Stomach (tissue), 9 donors: ENCODE results near the gene TRAK1. TPM values are rescaled to one million over a fixed set of nuclear protein-coding genes. Genes with fewer than 3 reads are reported as not detected.

ENCODE experiments used
- DNase-seq, 2 donors: peaks; one replicate each; pipeline versions ENCODE4 v3.0.0 to v3.0.0-alpha.2; 2013 to 2019
- H3K27ac ChIP-seq, 5 donors: fragments of 200-600 bp in 4 of 5; sonication (generic) in 4 of 5; one replicate each; pipeline ENCODE4 v1.5.1; 2013 to 2019; ENCODE audit warnings: mild to moderate bottlenecking in 1 of 5, moderate library complexity in 1 of 5
- H3K27me3 ChIP-seq, 3 donors: fragments of 200-600 bp; sonication (generic); one replicate each; pipeline ENCODE4 v1.5.1; 2017 to 2019; ENCODE audit warnings: mixed run types in 1 of 3
- H3K36me3 ChIP-seq, 4 donors: fragments of 200-600 bp; sonication (generic); 1 replicate in 3 of 4; 2 replicates in 1 of 4; pipeline ENCODE4 v1.5.1; 2016 to 2019
- H3K4me1 ChIP-seq, 4 donors: fragments of 200-600 bp; sonication (generic); one replicate each; pipeline ENCODE4 v1.5.1; 2016 to 2019
- H3K4me3 ChIP-seq, 4 donors: fragments of 200-600 bp; sonication (generic) in 3 of 4; one replicate each; pipeline ENCODE4 v1.5.1; 2016 to 2019; ENCODE audit warnings: mild to moderate bottlenecking in 1 of 4
- H3K9me3 ChIP-seq, 4 donors: fragments of 200-600 bp; sonication (generic); one replicate each; pipeline ENCODE4 v1.5.1; 2016 to 2019
- EP300 ChIP-seq: sonication (generic); formaldehyde crosslinking; IDR thresholded peaks from one replicate; pipeline ENCODE4 v1.6.1; 2017; ENCODE audit warnings: antibody characterized with exemption
- POLR2A ChIP-seq, 4 donors: fragments of 450-650 bp; IDR thresholded peaks; one replicate each; pipeline ENCODE4 v1.6.1; 2016; ENCODE audit warnings: antibody characterized with exemption in 4 of 4, control low read depth in 2 of 4, mild to moderate bottlenecking in 1 of 4, moderate library complexity in 1 of 4
- POLR2AphosphoS5 ChIP-seq, 3 donors: sonication (generic); formaldehyde crosslinking; IDR thresholded peaks; one replicate each; pipeline ENCODE4 v1.6.1; 2016; ENCODE audit warnings: antibody characterized with exemption in 3 of 3
- WGBS, 5 donors: extraction: QIAGEN DNeasy Blood & Tissue Kit in 3 of 5; methylation state at CpG; one replicate each; pipeline versions ENCODE4 v1.1.5 to v1.1.7; 2013 to 2018; 5-methylcytosine and 5-hydroxymethylcytosine counted together
- intact Hi-C: fragments of 100-400 bp; cut with DNase I; formaldehyde crosslinking; loops from one replicate; pipeline ENCODE4 v1.15.1; 2023; ENCODE audit warnings: low total_unique reads
- polyA plus RNA-seq, 3 donors: library from polyadenylated mRNA; stranded (reverse); fragments of 200-250 nt; gene quantifications; one replicate each; pipeline ENCODE4 v1.2.3, GENCODE V29; 2013
- total RNA-seq, 5 donors: library from RNA; depleted of rRNA; stranded (reverse); fragments of >200 nt; gene quantifications; one replicate each; pipeline versions ENCODE4 v1.1.0 to v1.2.3, GENCODE V29; 2014 to 2016
- TF ChIP-seq, protein P1 (sequence below), 7 experiments: fragments of 450-650 bp in 4 of 7; fragments of 200-600 bp in 3 of 7; sonication (generic) in 3 of 7; IDR thresholded peaks; one replicate each; pipeline ENCODE4 v1.5.1; 2016 to 2019; ENCODE audit warnings: antibody characterized with exemption in 7 of 7, control low read depth in 2 of 7, mild to moderate bottlenecking in 1 of 7
- donor health status: healthy with polysubstance abuse.
- donor health status: Bipolar disorder and iron deficiency.
- donor health status: healthy.

The TRAK1 gene
- total and polyA plus RNA-seq, 8 donors: 17.2 to 328 (median 86.0) TPM

DNA sequence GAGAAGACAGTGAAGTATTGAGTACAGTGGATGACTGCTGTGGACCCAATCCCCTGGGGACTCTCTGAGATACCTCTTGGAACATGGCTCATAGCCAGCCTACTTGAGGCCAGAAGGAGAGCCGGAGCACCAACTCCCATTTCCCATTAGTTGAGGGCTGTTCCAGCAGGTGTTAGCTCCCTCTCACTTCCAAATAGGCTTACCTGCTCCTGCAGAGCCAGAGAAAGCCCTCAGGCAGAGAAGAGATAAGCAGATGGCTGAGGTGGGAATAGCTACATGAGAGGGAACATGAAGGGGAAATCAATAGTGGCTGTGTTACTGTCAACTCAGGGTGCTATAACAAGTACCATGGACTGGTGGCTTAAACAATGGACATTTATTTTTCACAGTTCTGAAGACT, 179.4 kb downstream of the TRAK1 start:
- Histone ChIP-seq H3K27ac (no peak overlapping the region), H3K27me3 (peaks cover 4 to 53% (median 11%) of the 10 kb centered on the region in 3 donors), H3K9me3 (peaks cover 0 to 16% (median 0%) of the 10 kb centered on the region in 4 donors), H3K4me3 (no peak overlapping the region), H3K36me3 (no peaks in the 10 kb centered on the region), H3K4me1 (peaks cover 0 to 5% (median 0%) of the 10 kb centered on the region in 4 donors)
- DNase-seq: no peak
- intact Hi-C loops: no loop called here
- 49 to 67% (median 60%) methylated on average over 1 of the region's 1 CpG for WGBS, 5 donors
- TF ChIP-seq POLR2AphosphoS5 (IDR thresholded peaks at IDR 0.05) (no peak), EP300 (no peak), POLR2A (IDR thresholded peaks at IDR 0.05) (no peak)

DNA sequence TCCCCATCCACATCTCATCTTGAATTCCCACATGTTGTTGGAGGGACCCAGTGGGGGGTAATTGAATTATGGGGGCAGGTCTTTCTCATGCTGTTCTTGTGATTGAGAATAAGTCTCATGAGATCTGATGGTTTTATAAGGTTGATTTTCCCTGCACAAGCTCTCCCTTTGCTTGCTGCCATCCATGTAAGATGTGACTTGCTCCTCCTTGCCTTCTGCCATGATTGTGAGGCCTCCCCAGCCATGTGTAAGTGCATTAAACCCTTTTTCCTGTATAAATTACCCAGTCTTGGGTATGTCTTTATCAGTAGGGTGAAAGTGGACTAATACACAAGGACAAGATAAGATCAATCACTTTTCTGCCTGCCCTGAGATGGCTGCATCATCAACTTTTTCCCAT, 180.6 kb downstream of the TRAK1 start:
- H3K36me3 ChIP-seq: no peaks in the 10 kb centered on the region
- intact Hi-C loops: no loop called here
- no peak for DNase-seq
- H3K27ac ChIP-seq: no peak overlapping the region
- H3K4me3 ChIP-seq: no peak overlapping the region
- H3K4me1 ChIP-seq: no peaks in the 10 kb centered on the region
- TF ChIP-seq POLR2AphosphoS5 (IDR thresholded peaks at IDR 0.05) (no peak), EP300 (no peak), POLR2A (IDR thresholded peaks at IDR 0.05) (no peak)
- TF ChIP-seq, protein P1, sequence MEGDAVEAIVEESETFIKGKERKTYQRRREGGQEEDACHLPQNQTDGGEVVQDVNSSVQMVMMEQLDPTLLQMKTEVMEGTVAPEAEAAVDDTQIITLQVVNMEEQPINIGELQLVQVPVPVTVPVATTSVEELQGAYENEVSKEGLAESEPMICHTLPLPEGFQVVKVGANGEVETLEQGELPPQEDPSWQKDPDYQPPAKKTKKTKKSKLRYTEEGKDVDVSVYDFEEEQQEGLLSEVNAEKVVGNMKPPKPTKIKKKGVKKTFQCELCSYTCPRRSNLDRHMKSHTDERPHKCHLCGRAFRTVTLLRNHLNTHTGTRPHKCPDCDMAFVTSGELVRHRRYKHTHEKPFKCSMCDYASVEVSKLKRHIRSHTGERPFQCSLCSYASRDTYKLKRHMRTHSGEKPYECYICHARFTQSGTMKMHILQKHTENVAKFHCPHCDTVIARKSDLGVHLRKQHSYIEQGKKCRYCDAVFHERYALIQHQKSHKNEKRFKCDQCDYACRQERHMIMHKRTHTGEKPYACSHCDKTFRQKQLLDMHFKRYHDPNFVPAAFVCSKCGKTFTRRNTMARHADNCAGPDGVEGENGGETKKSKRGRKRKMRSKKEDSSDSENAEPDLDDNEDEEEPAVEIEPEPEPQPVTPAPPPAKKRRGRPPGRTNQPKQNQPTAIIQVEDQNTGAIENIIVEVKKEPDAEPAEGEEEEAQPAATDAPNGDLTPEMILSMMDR (IDR thresholded peaks at IDR 0.05): no peak
- peaks cover 0 to 16% (median 0%) of the 10 kb centered on the region in 4 donors for H3K9me3 ChIP-seq
- peaks cover 0 to 40% (median 4%) of the 10 kb centered on the region in 3 donors for H3K27me3 ChIP-seq

- 37 to 53% (median 45%) methylated on average over 2 of the region's 2 CpGs for WGBS, 5 donors
- H3K27ac ChIP-seq: no peak overlapping the region
- no peak for DNase-seq
- peaks cover 0 to 7% (median 0%) of the 10 kb centered on the region in 4 donors for H3K4me1 ChIP-seq
- TF ChIP-seq POLR2AphosphoS5 (IDR thresholded peaks at IDR 0.05) (no peak), EP300 (no peak), POLR2A (IDR thresholded peaks at IDR 0.05) (no peak)
- TF ChIP-seq, protein P1 (IDR thresholded peaks at IDR 0.05): no peak
- H3K36me3 ChIP-seq: no peaks in the 10 kb centered on the region
- H3K4me3 ChIP-seq: no peak overlapping the region
- H3K27me3 ChIP-seq: peaks cover 0 to 25% (median 4%) of the 10 kb centered on the region in 3 donors
- H3K9me3 ChIP-seq: peaks cover 0 to 16% (median 0%) of the 10 kb centered on the region in 4 donors
- intact Hi-C loops: no loop called here
These were observed 182.2 kb downstream of the TRAK1 start for GRCh38 chr3:42273361-42273760.

DNA sequence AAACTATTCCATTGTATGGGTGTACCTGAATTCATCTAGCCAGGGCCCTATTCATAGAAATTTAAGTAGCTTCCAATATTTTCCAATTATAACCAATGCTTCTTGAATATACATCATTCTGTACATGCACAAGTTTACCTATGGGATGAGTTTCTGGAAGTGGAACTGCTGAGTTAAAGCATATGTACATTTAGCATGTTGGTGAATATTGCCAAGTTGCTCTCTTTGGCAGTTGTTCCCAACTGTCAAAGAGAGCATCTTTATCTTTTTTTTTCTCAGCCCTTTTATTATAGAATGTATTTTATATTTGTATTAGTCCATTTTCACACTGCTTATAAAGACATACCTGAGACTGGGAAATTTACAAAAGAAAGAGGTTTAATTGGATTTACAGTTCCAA, 183.1 kb downstream of the TRAK1 start:
- Histone ChIP-seq H3K4me3 (no peak overlapping the region), H3K27me3 (peaks cover 0 to 16% (median 4%) of the 10 kb centered on the region in 3 donors), H3K4me1 (peaks cover 0 to 7% (median 0%) of the 10 kb centered on the region in 4 donors), H3K9me3 (peaks cover 0 to 16% (median 0%) of the 10 kb centered on the region in 4 donors), H3K36me3 (no peaks in the 10 kb centered on the region), H3K27ac (no peak overlapping the region)
- intact Hi-C loops: no loop called here
- DNase-seq: no peak
- TF ChIP-seq POLR2A (IDR thresholded peaks at IDR 0.05) (no peak), EP300 (no peak), POLR2AphosphoS5 (IDR thresholded peaks at IDR 0.05) (no peak)
- TF ChIP-seq, protein P1 (IDR thresholded peaks at IDR 0.05): no peak

- peaks cover 0 to 10% (median 4%) of the 10 kb centered on the region in 3 donors for H3K27me3 ChIP-seq
- no peak overlapping the region for H3K27ac ChIP-seq
- H3K4me3 ChIP-seq: no peak overlapping the region
- DNase-seq: no peak
- H3K36me3 ChIP-seq: no peaks in the 10 kb centered on the region
- WGBS, 5 donors: 23 to 55% (median 45%) methylated on average over 1 of the region's 1 CpG
- intact Hi-C loops: no loop called here
- H3K4me1 ChIP-seq: peaks cover 0 to 7% (median 0%) of the 10 kb centered on the region in 4 donors
- peaks cover 4 to 24% (median 6%) of the 10 kb centered on the region in 4 donors for H3K9me3 ChIP-seq
- TF ChIP-seq POLR2AphosphoS5 (IDR thresholded peaks at IDR 0.05): no peak
- TF ChIP-seq EP300: no peak
- TF ChIP-seq, protein P1 (IDR thresholded peaks at IDR 0.05): no peak
- TF ChIP-seq POLR2A (IDR thresholded peaks at IDR 0.05): no peak
These were observed 184.1 kb downstream of the TRAK1 start for GRCh38 chr3:42275217-42275616.
